CD4-positive, alpha-beta T cell (primary cell): ENCODE data around the gene KCNC1. TPM values are rescaled to one million over a fixed set of nuclear protein-coding genes. Genes with fewer than 3 reads are reported as not detected.

Source experiments
- ATAC-seq: fragments of 200-7000 bp; cut with Tn5 transposase; one replicate; pipeline ENCODE4 v1.10.0; 2022; ENCODE audit warnings: mild to moderate bottlenecking; ENCODE audit not compliant: poor library complexity
- CTCF ChIA-PET: fragments of 350-600 bp; sonication (Branson Sonifier 250); formaldehyde crosslinking; loops from one replicate; lab custom pipeline; 2021; ENCODE audit warnings: antibody characterized with exemption, inconsistent platforms; lab: Charles Lee
- POLR2A ChIA-PET: fragments of 350-600 bp; sonication (Branson Sonifier 250); formaldehyde crosslinking; loops from one replicate; lab custom pipeline; 2021; ENCODE audit warnings: antibody characterized with exemption, inconsistent platforms; lab: Charles Lee
- DNase-seq, 14 experiments: peaks; one replicate each; pipeline ENCODE4 v3.0.0-alpha.2; 2013 to 2020; ENCODE audit warnings: mixed read lengths in 2 of 14
- H3K27ac ChIP-seq, 2 donors: one replicate each; pipeline versions ENCODE4 v1.5.1 to v1.7.0; 2013; ENCODE audit warnings: low read length in 2 of 2, low read depth in 1 of 2, mild to moderate bottlenecking in 1 of 2
- H3K27me3 ChIP-seq, 2 experiments: 1 replicate in 1 of 2; 2 replicates in 1 of 2; pipeline versions ENCODE4 v1.6.1 to v1.7.0; 2013; ENCODE audit warnings: low read length in 2 of 2, control low read depth in 1 of 2, mild to moderate bottlenecking in 1 of 2, moderate library complexity in 1 of 2; ENCODE audit not compliant: insufficient read depth in 2 of 2, control insufficient read depth in 1 of 2
- H3K36me3 ChIP-seq: one replicate; pipeline ENCODE4 v1.6.1; 2013; ENCODE audit warnings: low read length, control low read depth; ENCODE audit not compliant: insufficient read depth
- H3K4me1 ChIP-seq: one replicate; pipeline ENCODE4 v1.6.1; 2013; ENCODE audit warnings: low read length, control low read depth; ENCODE audit not compliant: insufficient read depth
- H3K4me3 ChIP-seq: one replicate; pipeline ENCODE4 v1.5.1; 2013; ENCODE audit warnings: mild to moderate bottlenecking, low read length, moderate library complexity
- H3K9me3 ChIP-seq, 2 experiments: 1 replicate in 1 of 2; 2 replicates in 1 of 2; pipeline versions ENCODE4 v1.6.1 to v1.7.0; 2013; ENCODE audit warnings: low read length in 2 of 2, mild to moderate bottlenecking in 2 of 2, control low read depth in 1 of 2, moderate library complexity in 1 of 2; ENCODE audit not compliant: control insufficient read depth in 1 of 2, insufficient read depth in 1 of 2
- H3K27ac Mint-ChIP-seq: one replicate; pipeline ENCODE4 v1.8.0; 2020; ENCODE audit warnings: mixed read lengths
- H3K27me3 Mint-ChIP-seq: one replicate; pipeline ENCODE4 v1.8.0; 2021; ENCODE audit warnings: mixed read lengths
- H3K36me3 Mint-ChIP-seq: one replicate; pipeline ENCODE4 v1.8.0; 2021; ENCODE audit warnings: low read depth, mixed read lengths
- H3K4me1 Mint-ChIP-seq: one replicate; pipeline ENCODE4 v1.8.0; 2021; ENCODE audit warnings: low read depth, mixed read lengths
- H3K4me3 Mint-ChIP-seq: one replicate; pipeline ENCODE4 v1.8.0; 2020; ENCODE audit warnings: mild to moderate bottlenecking, mixed read lengths
- H3K9me3 Mint-ChIP-seq: one replicate; pipeline ENCODE4 v1.8.0; 2020; ENCODE audit warnings: mixed read lengths
- intact Hi-C, 2 experiments: fragments of 100-400 bp; cut with DNase I in 1 of 2; cut with micrococcal nuclease in 1 of 2; formaldehyde crosslinking; loops; one replicate each; pipeline versions ENCODE4 v1.15.1 to v1.9.0; 2023 to 2025; cut with DNase I, micrococcal nuclease
- total RNA-seq, 174 experiments: library from RNA in 2 of 174; stranded (reverse) in 2 of 174; gene quantifications; one replicate each; pipeline ENCODE4 v1.2.3 and lab custom pipeline; 2021 to 2026
- TF ChIP-seq, protein P1 (sequence below): fragments of 200-600 bp; IDR thresholded peaks from one replicate; pipeline ENCODE4 v1.8.0; 2022; ENCODE audit warnings: antibody characterized with exemption, mild to moderate bottlenecking

The KCNC1 gene
- total RNA-seq, 2 experiments from 2014 or later: not detected

DNA sequence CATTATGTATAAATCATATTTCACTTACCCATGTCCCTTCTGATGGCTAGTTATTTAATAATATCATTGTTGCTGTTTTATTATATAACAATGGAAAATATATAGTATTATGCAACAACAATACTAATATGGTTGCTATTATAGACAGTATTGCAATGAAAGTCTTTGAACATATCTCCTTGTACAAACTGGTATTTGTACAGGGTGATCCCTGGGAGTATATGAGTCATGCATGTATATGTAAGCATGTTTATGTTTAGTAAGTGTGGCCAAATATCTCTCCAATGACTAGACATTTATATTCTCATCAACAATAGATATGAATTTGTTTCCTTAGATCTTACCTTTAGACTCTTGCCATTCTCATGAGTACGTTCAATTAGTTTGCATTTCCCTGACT lies 55.9 kb downstream of the KCNC1 start:
- Histone ChIP-seq H3K27ac (no peak overlapping the region), H3K36me3 (peaks cover 4% of the 10 kb centered on the region), H3K4me1 (no peaks in the 10 kb centered on the region), H3K27me3 (no peaks in the 10 kb centered on the region), H3K9me3 (no peaks in the 10 kb centered on the region), H3K4me3 (no peak overlapping the region)
- Mint-ChIP-seq H3K9me3 (no peaks in the 10 kb centered on the region), H3K27me3 (no peaks in the 10 kb centered on the region), H3K4me3 (no peak overlapping the region), H3K36me3 (peaks cover 23% of the 10 kb centered on the region), H3K4me1 (no peaks in the 10 kb centered on the region), H3K27ac (no peak overlapping the region)
- CTCF ChIA-PET: no interaction called here
- DNase-seq: no peak
- intact Hi-C loops: no loop called here
- POLR2A ChIA-PET: no interaction called here
- ATAC-seq: no peak
- TF ChIP-seq, protein P1, sequence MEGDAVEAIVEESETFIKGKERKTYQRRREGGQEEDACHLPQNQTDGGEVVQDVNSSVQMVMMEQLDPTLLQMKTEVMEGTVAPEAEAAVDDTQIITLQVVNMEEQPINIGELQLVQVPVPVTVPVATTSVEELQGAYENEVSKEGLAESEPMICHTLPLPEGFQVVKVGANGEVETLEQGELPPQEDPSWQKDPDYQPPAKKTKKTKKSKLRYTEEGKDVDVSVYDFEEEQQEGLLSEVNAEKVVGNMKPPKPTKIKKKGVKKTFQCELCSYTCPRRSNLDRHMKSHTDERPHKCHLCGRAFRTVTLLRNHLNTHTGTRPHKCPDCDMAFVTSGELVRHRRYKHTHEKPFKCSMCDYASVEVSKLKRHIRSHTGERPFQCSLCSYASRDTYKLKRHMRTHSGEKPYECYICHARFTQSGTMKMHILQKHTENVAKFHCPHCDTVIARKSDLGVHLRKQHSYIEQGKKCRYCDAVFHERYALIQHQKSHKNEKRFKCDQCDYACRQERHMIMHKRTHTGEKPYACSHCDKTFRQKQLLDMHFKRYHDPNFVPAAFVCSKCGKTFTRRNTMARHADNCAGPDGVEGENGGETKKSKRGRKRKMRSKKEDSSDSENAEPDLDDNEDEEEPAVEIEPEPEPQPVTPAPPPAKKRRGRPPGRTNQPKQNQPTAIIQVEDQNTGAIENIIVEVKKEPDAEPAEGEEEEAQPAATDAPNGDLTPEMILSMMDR: no peak

DNA sequence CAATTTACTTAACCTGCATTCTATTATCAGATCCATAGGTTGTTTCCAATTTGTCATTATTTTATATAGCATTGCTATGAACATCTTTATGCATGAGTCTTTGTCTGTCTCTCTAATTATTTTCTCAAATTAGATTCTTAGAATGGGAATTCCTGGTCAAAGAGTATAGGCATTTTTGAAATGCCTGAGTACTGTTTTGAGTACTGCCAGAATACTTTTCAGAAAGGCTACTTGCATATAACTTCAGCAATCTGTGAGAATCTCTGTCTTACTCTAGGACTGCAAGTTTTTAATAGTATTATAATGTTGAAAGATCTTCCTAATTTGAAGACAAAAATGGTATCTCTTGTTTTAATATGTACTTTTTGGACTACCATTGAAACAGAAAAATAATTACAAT lies 56.6 kb downstream of the KCNC1 start:
- H3K27me3 ChIP-seq: no peaks in the 10 kb centered on the region
- H3K4me3 ChIP-seq: no peak overlapping the region
- intact Hi-C loops: no loop called here
- H3K36me3 ChIP-seq: peaks cover 4% of the 10 kb centered on the region
- no peak overlapping the region for H3K27ac ChIP-seq
- no peaks in the 10 kb centered on the region for H3K27me3 Mint-ChIP-seq
- POLR2A ChIA-PET: no interaction called here
- H3K9me3 Mint-ChIP-seq: no peaks in the 10 kb centered on the region
- no peaks in the 10 kb centered on the region for H3K4me1 ChIP-seq
- ATAC-seq (no peak), DNase-seq (no peak)
- H3K4me3 Mint-ChIP-seq: no peak overlapping the region
- H3K36me3 Mint-ChIP-seq: peaks cover 20% of the 10 kb centered on the region
- H3K9me3 ChIP-seq: no peaks in the 10 kb centered on the region
- CTCF ChIA-PET: no interaction called here
- TF ChIP-seq, protein P1: no peak
- no peaks in the 10 kb centered on the region for H3K4me1 Mint-ChIP-seq
- H3K27ac Mint-ChIP-seq: no peak overlapping the region

DNA sequence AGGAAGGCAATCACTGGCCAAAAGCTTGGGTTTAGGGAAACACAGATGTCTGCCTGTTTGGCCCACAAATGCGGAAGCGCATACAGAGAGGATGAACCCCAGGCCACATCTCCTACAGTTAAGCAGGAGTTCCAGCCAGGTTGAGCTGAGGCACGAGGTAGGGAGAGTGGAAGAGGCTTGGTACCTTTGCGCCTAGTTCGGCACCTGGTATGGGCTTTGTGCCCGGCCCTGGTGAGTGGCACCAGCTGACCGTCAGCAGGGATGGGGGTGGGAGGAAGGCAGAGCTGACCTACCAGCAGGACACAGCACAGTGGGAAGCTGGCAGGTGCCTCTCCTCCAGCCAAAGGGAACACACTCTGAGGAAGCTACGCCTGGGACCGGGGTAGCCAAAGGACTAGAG lies 57.6 kb downstream of the KCNC1 start:
- no peaks in the 10 kb centered on the region for H3K36me3 ChIP-seq
- no peaks in the 10 kb centered on the region for H3K27me3 ChIP-seq
- no peaks in the 10 kb centered on the region for H3K9me3 ChIP-seq
- H3K4me1 ChIP-seq: no peaks in the 10 kb centered on the region
- H3K9me3 Mint-ChIP-seq: no peaks in the 10 kb centered on the region
- DNase-seq (no peak), ATAC-seq (no peak)
- H3K27ac ChIP-seq: no peak overlapping the region
- H3K4me3 ChIP-seq: no peak overlapping the region
- no peaks in the 10 kb centered on the region for H3K27me3 Mint-ChIP-seq
- H3K4me3 Mint-ChIP-seq: no peak overlapping the region
- ChIA-PET POLR2A (no interaction called here), CTCF (no interaction called here)
- intact Hi-C loops: no loop called here
- TF ChIP-seq, protein P1: no peak
- H3K27ac Mint-ChIP-seq: no peak overlapping the region
- peaks cover 21% of the 10 kb centered on the region for H3K36me3 Mint-ChIP-seq
- no peaks in the 10 kb centered on the region for H3K4me1 Mint-ChIP-seq
